Measurements from ENCODE around the gene TCTA.

DNA sequence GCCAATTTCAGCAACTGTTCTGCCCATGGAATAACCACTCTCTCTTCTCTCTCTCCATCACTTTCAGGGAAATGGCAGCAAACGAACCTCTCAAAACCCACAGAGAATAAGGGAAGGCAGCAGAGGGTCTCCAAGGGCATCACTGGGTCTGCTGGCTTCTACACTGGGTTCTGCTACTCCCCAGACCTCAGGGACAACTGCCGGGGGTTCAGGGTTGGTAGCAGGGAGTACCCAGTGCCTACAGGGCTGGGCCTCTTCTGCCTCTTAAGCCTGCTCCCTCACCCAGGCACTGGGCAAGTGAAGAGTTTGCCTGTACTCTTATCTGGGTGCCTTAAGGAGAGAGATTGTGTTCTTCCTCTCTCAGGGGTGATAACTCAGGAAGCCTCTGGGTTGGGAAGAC lies 2.5 kb downstream of the TCTA start:
- TF ChIP-seq, protein P1, sequence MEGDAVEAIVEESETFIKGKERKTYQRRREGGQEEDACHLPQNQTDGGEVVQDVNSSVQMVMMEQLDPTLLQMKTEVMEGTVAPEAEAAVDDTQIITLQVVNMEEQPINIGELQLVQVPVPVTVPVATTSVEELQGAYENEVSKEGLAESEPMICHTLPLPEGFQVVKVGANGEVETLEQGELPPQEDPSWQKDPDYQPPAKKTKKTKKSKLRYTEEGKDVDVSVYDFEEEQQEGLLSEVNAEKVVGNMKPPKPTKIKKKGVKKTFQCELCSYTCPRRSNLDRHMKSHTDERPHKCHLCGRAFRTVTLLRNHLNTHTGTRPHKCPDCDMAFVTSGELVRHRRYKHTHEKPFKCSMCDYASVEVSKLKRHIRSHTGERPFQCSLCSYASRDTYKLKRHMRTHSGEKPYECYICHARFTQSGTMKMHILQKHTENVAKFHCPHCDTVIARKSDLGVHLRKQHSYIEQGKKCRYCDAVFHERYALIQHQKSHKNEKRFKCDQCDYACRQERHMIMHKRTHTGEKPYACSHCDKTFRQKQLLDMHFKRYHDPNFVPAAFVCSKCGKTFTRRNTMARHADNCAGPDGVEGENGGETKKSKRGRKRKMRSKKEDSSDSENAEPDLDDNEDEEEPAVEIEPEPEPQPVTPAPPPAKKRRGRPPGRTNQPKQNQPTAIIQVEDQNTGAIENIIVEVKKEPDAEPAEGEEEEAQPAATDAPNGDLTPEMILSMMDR (IDR thresholded peaks at IDR 0.05): no peak
- TF ChIP-seq ZNF416 (CRISPR knock-in tag; IDR thresholded peaks at IDR 0.05) (no peak), NR1H2 (CRISPR knock-in tag; IDR thresholded peaks at IDR 0.05) (no peak), FOXJ3 (CRISPR knock-in tag; IDR thresholded peaks at IDR 0.05; ENCODE audit: borderline replicate concordance) (no peak), ESRRA (CRISPR knock-in tag; IDR thresholded peaks at IDR 0.05; ENCODE audit: borderline replicate concordance) (no peak), TEAD4 (CRISPR knock-in tag; IDR thresholded peaks at IDR 0.05) (no peak), NFYB (CRISPR knock-in tag; conservative IDR thresholded peaks at IDR 0.05; ENCODE audit: low read depth) (no peak), ELF4 (CRISPR knock-in tag; IDR thresholded peaks at IDR 0.05; ENCODE audit: low read depth) (no peak), CREB1 (CRISPR knock-in tag; IDR thresholded peaks at IDR 0.05) (no peak), ETV6 (CRISPR knock-in tag; IDR thresholded peaks at IDR 0.05) (no peak), JAZF1 (CRISPR knock-in tag; IDR thresholded peaks at IDR 0.05) (no peak)
- TF ChIP-seq, protein P2, sequence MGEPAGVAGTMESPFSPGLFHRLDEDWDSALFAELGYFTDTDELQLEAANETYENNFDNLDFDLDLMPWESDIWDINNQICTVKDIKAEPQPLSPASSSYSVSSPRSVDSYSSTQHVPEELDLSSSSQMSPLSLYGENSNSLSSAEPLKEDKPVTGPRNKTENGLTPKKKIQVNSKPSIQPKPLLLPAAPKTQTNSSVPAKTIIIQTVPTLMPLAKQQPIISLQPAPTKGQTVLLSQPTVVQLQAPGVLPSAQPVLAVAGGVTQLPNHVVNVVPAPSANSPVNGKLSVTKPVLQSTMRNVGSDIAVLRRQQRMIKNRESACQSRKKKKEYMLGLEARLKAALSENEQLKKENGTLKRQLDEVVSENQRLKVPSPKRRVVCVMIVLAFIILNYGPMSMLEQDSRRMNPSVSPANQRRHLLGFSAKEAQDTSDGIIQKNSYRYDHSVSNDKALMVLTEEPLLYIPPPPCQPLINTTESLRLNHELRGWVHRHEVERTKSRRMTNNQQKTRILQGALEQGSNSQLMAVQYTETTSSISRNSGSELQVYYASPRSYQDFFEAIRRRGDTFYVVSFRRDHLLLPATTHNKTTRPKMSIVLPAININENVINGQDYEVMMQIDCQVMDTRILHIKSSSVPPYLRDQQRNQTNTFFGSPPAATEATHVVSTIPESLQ (CRISPR knock-in tag; IDR thresholded peaks at IDR 0.05): no peak

Measured in WTC11 (cell line).